Hematopoietic multipotent progenitor cell treated with erythropoietin and hydrocortisone succinate and interleukin-3 and kit ligand, for 17 days (in vitro differentiated cells): Measurements from ENCODE around the gene FTO.

Source experiments
- DNase-seq: peaks from one replicate; pipeline ENCODE4 v3.0.0-alpha.2; 2015; ENCODE audit warnings: low spot score

FTO gene

DNA sequence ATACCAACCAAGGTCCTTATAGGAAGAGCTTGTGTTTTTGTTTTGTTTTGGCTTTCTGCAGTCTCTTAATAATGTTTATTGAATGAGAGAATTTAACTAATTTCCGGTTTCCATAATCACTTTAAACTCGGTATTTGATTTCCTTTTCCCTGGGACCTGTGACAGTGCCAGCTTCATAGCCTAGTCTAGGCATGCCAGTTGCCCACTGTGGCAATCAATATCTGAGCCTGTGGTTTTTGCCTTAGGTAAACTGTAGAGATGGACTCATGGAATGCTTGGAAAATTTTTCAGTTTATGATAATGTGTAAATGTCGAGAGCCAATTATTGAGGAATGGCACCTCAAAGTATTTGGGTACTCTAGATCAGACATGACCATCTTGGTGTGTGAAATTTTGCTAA, 78.2 kb downstream of the FTO start:
- no peak for DNase-seq

DNA sequence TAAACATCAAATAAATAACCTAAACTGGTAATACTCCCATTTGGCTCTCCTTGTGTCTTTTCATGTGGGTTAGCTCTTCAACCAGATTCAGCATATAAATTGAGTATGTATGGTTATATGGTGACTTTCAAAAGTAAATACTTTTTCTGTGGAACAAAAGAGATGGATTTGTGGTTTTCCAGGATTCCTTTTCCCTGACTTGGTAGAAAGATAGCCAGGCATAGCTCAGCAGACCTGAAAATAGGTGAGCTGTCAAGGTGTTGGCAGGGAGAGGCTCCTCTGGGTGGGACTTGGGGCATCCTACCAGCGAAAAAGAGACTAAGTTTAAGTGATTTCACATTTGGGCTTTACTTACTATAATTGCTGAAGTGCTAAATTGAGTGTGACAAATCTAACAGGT, 80.3 kb downstream of the FTO start:
- DNase-seq, result no peak

DNA sequence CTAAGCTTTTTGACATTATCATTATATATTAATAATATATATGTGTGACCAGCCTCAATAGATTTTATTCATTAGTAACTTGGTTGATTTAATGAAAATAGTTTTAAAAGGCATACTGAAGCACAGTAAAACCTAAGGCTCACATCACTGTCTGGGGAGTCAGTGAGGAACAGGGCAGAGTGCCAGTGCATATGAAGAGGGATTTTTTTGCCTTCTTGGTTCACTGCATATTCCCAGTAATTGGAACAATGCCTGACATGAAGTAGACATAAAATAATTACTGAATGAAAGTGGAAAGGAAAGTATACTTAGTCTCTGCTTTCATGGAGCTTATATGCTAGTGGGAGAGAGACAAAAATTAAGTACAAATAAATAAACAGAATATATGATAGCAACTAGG, 81.1 kb downstream of the FTO start:
- no peak for DNase-seq

DNA sequence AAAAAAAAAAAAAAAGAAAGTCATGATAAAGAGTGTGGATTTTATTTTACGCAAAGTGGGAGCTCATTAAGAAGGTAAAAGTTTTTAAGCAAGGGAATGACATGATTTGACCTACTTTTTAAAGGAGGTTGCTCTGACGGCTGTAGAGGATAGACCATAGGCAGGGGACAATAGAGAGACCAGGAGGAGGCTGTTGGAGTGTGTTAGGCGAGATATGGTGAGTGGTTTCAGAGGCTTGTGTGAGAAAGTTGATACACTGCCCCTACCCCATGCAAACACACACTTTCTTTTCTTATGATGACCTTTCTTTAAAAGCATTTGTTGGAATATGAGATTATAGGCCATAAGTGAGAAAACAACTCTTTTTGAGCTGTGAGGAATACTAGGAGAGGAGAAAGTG, 82.0 kb downstream of the FTO start:
- DNase-seq, result no peak

DNA sequence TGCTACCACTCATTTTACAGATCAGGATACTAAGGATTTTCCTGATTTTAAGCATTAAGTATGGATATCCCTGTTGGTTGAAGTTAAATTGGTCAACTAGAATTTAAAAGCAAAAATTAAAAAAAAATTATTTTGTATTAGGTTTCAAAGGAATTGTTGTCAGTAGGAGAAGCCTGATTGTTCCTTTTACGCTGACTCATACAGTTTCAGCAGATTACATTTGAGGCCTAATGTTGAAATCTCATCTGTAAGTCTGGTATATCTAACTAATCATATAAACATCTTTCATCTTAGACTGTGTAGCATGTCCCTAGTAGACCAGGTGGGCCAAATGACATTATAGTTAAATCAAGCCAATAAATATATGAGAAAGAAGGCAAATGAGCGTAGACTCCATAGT, 83.5 kb downstream of the FTO start:
- DNase-seq, result no peak

DNA sequence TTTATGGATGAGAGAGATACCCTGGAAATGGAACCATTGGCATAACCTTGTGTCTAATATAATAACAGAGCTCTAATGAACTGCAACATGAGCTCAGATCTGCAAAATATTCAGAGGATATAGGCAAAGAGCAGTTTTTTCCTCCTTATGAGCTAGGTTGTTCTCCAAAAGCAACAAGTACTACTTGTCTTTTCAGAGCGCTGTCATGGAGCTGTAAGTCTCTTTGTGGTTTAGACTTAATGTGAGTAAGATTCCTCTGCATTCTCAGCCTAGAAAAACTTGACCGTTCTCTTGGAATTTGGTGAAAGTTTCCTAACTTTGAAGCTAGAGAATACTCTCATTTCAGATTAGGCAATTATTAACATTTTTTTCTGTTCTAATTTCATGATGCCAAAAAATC, 85.2 kb downstream of the FTO start:
- DNase-seq, result no peak

DNA sequence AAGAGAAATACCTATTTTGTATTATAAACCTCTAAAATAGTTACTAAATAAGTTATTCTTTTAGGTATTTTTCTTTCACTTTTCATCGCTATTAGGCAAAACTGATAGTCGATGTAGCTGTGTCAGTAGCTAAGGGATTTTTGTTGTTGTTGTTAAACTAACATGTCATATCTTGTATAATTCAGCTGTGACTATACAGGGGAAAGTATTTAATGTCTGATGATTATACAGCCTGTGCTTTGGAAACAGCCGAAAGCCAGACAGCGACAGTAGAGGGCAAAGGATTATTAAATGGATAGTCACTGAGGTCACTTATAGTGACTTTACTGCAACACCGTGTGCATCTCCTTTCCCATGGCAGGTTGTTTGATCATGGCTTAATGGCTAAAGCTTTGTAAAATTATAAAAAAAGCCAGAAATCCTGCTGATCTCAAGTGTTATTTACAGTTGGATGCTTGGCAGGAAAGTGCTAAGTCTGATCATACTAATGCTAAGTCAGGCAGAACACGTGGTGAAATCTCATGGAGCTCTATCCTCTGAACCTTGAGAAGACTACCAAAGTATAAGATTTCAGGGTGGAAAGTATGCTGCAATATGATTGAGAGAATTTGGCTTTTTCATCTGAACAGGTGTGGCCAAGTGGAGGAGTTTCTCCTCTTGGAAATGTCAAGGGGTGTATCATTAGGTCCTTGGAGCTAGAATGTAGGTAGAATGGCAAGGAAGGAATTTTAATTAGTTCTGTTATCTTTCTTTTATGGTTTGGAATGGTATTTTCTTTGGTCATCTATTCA, 88.4 kb downstream of the FTO start:
- no peak for DNase-seq

DNA sequence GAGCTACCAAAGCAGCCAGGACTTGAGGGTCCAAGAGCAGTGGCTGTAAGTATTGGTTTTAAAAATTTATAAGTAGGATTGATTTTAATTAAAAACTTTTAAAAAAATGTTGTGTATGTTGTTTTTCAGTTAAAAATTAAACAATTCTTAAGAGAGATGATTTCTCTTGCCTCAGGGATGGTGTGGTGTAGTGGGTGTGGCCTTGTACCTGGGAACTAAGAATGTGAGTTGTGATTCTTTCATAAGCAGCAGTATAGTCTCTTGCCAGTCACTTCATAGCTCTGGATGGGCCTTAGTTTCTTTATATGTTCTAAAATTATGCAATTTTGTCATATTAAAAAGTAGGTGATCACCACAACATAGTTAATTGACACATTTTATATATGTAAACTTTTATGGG, 99.5 kb downstream of the FTO start:
- no peak for DNase-seq

DNA sequence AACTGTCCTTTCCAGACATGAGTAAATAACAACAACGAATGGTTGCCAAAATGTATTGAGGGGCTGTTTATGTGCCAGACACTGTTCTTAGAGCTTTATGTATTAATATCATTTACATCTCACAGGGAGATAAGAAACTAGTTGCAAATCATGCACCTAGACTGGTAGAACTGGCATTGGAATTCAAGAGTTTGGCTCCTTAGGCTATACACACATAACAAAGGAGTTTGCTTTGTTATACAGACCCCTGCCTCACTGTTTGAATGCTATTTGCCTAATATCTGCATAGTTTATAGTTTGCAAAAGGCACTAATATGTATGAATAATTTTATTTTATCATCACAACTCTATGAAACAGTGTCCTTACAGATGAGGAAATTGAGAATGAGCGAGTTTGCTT, 100.0 kb downstream of the FTO start:
- no peak for DNase-seq

DNA sequence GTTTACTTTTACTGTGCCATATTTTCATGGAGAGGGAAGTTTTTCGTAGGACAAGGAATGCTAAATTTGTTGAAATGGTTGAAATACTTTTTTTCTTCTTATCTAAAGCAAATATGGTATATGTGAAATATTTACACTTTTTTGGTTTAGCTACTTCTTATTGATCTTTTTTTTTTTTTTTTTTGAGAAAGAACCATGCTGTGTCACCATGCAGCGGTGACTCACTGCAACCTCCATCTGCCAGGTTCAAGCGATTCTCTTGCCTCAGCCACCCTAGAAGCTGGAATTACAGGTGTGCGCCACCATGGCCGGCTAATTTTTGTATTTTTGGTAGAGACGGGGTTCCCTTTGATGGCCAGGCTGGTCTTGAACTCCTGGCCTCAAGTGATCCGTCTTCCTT, 100.5 kb downstream of the FTO start:
- DNase-seq, result no peak

DNA sequence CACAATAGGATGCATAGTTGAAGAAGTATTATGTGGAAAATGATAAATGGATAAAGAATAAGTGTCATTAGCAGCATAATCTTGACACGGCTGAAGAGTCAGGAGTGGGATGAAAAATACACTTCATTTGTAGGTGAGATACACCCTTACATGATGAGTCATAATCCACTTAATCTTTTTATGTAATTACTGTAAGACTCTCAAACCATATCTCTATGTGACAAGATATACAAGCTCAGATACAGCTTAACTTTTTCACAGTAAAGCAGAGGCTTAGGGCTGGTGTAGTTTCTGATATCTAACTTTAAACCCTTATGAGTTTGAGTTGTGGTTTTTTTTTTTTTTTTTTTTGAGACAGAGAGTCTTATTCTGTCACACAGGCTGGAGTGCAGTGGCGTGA, 101.2 kb downstream of the FTO start:
- DNase-seq, result no peak

DNA sequence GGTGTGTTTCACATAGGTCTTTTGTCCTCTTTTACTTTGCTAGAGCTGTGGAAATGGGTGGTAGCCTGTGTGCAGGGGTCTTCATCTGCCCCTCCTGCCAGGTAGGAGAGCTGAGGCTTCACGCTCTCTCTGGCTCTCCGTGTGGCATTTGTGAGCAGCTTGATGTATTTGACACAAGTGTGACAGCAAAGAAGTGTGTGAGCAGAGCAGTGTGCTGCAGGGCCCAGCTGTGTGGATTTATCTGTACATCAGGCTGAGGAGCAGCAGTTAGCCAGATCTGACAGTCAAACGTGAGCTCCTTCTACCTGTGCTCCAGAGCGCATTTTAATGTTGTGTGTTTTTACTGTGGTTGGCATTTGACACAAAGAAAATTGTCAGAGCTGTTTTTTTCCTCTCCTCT, 101.8 kb downstream of the FTO start:
- no peak for DNase-seq

DNA sequence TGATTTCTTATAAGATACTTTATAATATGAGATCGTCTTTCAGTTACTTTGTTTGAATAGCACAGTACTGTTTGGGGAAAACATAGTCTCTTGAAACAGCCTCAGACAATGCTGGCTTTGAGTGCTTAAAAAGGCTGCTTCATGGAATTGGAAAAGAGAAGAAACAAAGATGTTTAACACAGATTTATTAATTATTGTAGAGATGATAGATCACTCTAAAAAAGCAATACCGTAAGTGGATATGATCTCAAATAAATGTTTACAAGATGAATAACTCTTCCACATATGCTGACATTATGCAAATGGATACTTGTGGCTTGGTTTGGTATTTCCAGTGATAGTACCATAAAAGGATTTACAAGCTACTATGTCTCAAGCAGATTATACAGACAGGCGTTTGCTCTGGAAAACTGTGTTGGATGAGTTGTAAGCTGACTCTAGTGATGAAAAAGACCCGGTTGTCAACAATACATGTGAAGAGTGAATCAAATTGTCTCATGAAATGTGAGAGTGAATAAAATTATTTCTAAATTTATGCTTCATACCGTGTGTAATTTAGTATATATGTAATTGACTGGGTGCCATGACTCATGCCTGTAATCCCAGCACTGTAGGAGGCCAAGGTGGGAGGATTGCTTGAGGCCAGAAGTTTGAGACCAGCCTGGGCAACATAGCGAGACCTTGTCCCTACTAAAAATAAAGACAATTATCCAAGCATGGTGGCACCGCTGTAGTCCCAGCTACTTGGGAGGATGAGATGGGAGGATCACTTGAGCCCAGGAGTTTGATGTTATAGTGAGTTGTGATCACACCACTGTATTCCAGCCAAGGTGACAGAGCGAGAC, 105.4 kb downstream of the FTO start:
- no peak for DNase-seq

DNA sequence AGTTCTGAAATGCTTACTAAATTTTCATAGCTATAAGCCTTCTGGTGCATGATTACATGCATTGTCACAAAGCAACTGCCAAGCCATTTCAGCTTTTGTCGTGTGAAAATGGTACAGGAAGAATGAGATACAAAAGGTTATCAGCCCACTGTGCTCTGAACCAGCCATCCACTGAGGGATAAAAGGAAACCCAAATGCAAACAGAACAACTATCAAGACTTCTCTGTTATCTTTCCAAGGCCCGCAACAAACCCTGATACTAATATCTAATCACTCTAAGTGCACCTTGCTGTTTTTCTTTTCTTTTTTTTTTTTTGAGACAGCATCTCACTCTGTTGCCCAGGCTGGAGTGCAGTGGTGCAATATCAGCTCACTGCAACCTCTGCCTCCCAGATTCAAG, 109.0 kb downstream of the FTO start:
- no peak for DNase-seq

DNA sequence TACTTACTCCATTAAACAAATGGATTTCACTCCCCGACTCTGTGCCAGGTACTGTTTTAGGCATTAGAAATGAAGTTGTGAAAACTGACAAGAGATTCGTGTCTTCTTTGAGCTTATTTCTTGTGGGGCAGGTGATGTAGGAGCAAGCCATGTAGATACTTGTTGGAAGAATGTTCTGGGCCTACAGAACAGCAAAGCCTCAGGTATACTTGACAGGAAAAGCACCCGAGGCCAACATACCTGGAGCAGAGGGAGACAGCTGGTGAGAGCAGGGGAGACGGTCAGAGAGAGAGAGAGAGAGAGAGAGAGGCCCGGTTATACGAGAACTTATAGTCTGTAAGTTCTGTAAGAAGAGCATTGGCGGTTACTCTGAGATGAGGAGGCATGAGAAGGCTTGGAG, 110.8 kb downstream of the FTO start:
- no peak for DNase-seq

DNA sequence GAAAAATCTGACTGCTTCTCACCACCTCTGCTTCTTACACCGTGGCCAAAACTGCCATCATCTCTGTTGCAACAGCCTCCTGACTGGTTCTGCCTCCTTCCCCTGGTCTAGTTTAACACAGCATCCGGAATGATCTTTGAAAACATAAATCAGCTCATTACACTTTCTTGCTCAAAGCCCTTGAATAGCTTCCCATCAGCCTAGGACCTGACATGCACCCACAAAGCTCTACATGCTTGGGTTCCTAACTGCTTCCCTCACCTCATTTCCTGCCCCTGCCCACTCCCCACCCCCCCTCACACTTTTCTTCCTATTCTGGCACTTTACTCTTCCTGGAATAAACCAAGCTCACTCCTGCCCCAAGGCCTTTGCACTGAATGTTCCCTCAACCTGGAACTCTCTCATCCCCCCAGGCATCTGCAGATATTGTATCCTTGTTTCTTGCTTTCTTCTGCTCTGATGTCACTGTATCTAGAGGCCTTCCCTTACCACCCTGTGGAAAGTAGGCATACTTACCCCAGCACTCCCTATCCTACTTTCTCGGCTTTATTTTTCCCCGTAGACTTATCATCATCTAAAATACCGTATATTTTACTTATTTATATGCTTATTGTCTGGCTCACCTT, 112.4 kb downstream of the FTO start:
- DNase-seq, result no peak

DNA sequence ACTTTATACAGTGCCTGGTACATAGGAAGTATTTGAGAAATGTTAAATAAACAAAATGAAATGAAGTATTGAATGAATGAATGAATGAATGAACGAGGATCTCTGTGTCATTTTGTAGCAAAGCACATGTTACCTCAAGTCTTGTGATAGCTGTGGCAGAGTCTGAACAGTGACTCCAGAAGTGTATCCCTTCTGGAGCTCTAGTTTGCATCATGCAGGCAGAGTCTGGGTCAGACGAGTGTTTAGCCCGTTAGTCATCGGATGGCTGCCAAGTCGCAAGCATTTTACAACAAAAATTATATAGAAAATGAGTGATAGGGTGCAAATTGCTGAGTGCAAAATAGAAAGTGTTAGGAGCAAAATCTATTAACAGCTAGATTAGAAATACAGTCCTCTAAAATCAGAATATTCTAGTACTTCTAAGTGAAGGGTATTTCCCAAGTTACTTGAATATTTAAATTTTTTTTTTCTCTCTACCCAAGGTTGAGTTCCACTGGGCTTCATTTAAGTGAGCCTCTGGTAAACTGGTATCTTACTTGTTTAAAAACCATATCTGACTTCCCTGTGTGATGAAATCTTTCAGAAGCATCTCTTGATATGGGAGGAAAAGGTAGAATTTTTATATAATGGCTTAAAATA, 113.3 kb downstream of the FTO start:
- DNase-seq, result no peak

DNA sequence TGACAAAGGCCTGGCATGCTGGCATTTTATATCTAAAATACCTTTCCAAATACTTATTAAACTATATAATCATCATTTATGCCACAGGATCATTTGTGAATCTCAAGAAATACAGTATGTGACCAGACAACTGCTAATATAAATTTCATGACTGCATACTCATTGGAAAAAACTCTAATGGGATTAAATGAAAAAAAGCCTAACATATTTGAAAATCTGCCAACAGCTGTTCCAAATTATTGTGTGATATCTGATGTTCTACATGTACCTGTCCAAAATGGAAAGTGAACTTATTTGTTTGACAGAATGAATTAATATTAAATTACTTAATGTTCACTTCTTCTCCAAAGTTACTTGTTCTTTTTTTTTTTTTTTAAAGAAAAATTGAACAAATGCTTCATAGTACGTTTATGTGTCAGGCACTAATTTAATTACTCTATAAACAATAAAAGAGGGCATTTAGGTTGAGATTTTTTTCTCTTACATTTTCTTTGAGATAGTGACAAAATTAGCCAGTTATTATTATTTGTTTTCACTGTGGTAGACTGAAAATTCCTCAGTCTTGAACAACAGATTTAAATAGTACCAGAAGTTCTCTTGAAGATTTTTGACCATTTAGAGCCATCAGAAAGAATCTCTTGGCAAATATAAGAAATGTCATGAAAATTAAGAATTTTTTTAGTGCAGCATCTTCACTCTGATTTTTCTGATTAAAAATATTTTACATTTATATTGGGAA, 114.0 kb downstream of the FTO start:
- no peak for DNase-seq

DNA sequence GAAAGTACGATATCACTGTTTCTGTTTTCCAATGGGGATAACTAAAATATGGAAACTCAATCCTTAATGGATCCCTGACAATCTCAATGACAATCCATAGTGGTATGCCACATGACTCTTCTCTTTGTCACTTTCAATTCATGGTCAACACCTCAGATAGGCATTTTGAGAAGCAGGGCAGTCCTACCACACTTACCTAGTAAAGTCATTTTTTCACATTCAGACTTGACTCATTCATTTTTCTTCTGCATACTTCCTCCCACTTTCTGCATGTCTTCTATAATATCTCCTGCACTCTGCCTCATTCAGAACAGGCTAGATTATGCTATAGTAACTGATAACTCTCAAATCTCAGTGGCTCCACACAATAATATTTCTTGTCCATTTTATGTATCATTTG, 117.5 kb downstream of the FTO start:
- DNase-seq, result no peak

DNA sequence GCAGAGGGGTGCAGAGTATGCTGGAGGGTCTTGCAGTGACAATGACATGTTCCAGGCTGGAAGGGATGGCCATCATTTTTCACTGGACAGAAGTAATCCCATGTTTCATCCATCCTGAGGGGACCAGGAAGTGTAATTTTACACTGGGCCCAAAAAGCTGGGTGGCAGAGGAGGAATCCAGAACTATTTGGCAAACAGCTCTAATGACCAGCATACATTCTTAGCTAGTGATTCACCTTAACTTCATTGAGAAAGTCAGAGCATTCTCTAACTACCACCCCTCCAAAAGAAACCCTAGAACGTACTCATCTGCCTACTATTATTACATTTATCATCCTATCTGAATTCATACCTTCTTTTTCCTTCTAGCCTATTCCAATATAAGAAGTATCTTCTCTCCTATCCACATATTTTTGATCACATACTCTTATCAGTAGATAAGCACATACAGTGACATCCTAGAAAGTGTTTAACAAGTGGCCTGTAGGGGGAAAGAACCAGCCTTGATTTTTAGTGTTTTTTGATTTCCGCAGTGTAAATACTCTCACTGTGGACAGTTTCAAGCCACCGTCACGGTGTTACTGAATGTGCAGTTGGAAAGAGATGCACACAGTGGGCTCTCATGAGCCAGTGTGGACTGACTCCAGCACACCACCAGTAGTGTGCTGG, 118.1 kb downstream of the FTO start:
- no peak for DNase-seq

DNA sequence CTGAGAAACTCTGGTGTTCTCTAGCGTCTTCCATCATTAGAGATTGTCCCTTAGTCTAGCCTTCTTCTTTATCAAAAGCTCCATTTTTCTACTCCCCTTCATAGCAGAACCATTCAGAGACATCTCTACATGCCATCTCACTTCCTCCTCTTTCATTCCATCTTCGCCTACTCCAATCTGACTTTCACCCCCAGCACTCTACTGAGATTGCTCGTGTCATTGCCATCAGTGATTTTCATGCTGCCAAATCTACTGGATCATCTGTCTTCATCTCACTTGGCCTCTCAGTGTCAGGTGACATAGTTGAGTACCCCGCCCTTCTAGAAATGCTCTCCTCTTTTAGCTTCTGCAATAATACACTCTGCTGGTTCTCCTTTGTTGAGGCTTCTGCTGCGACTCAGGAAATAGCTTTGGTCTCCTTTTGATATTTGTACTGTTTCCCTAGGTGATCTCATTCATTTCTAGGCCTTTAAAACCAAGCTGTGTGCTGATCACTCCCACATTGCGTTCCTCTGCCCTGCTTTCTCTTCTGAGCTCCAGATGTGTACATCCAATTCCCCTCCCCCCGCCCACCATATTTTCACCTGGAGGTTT, 119.1 kb downstream of the FTO start:
- DNase-seq, result no peak
